ENCODE data around the gene GSAP. TPM values are rescaled to one million over a fixed set of nuclear protein-coding genes. Genes with fewer than 3 reads are reported as not detected.

Gene GSAP
- total and polyA plus RNA-seq, 9 of the 15 experiments (the other 6 are each of a cell fraction or from before 2014, with no cell fraction given): 0.13 TPM; not detected in 8

DNA sequence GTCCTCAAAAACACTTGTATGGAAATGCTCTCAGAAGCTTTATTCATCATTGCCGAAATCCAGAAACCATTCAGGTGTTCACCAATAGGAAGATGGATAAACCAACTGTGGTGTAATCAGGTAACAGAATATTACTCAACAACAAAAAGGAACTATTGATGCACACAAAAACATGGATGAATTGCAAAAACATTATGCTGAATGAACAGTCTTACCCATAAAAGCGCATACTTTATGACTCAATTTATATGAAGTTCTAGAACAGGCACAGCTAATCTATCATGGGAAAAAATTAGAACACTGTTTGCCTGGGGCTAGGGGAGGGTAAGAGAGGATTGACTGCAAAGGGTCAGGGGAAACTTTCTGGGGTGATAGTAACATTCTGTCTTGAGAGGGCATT, 26.9 kb upstream of the GSAP start (continued):
- TF ChIP-seq, protein P1, sequence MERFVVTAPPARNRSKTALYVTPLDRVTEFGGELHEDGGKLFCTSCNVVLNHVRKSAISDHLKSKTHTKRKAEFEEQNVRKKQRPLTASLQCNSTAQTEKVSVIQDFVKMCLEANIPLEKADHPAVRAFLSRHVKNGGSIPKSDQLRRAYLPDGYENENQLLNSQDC (CRISPR knock-in tag; IDR thresholded peaks at IDR 0.05): no peak
- TF ChIP-seq PCBP1 (IDR thresholded peaks at IDR 0.05; ENCODE audit: low read depth, low read length, poor library complexity, severe bottlenecking) (no peak), ETV5 (CRISPR knock-in tag; IDR thresholded peaks at IDR 0.05; ENCODE audit: low read depth) (no peak)

GRCh38 chr7:77442636-77443035, 26.5 kb upstream of the GSAP start:
- POLR2A ChIA-PET: no interaction called here
- in situ Hi-C loops (cut with MboI) (no loop called here), intact Hi-C loops (cut with micrococcal nuclease) (no loop called here)
- Histone ChIP-seq H3K27me3 (ENCODE audit: control insufficient read depth in 2 of 2, insufficient read depth in 2 of 2, low read length in 2 of 2) (peaks cover 21 to 23% of the 10 kb centered on the region in 2 experiments; a peak in 4 of 5 replicates), H2AFZ (ENCODE audit: low read depth, low read length) (no peak overlapping the region), H4K20me1 (replicated peaks; ENCODE audit: control insufficient read depth, insufficient read depth, low read length) (no peaks in the 10 kb centered on the region), H3K79me2 (ENCODE audit: control insufficient read depth, insufficient read depth, low read length) (no peaks in the 10 kb centered on the region), H3K4me1 (replicated peaks in 1 of 2; ENCODE audit: control insufficient read depth in 2 of 2, insufficient read depth in 2 of 2, low read length in 2 of 2) (no peaks in the 10 kb centered on the region), H3K36me3 (ENCODE audit: control insufficient read depth, insufficient read depth, low read length) (no peaks in the 10 kb centered on the region), H3K4me2 (ENCODE audit: insufficient read depth, low read length) (no peak overlapping the region), H3K9ac (ENCODE audit: insufficient read depth in 1 of 2, low read depth in 2 of 2, low read length in 2 of 2) (no peak overlapping the region), H3K27ac (ENCODE audit: extremely low read depth, low read depth, low read length) (no peak overlapping the region), H3K9me3 (replicated peaks; ENCODE audit: control insufficient read depth, insufficient read depth, low read depth, low read length) (no peaks in the 10 kb centered on the region), H3K4me3 (no peak overlapping the region), H3K9me1 (ENCODE audit: control insufficient read depth, insufficient read depth, low read length) (no peaks in the 10 kb centered on the region)
- WGBS (ENCODE audit: insufficient coverage, low coverage, missing lambda C conversion rate): 0% methylated on average over 2 of the region's 2 CpGs
- TF ChIP-seq ZNF780A (CRISPR knock-in tag; IDR thresholded peaks at IDR 0.05) (no peak), IFI16 (CRISPR knock-in tag; IDR thresholded peaks at IDR 0.05) (no peak), NR2F6 (CRISPR knock-in tag; IDR thresholded peaks at IDR 0.05) (no peak), ASH1L (IDR thresholded peaks at IDR 0.05; ENCODE audit: borderline replicate concordance, low read depth, partially characterized antibody) (no peak), TCF7 (IDR thresholded peaks at IDR 0.05; ENCODE audit: borderline replicate concordance) (no peak)
- TF ChIP-seq, protein P2, sequence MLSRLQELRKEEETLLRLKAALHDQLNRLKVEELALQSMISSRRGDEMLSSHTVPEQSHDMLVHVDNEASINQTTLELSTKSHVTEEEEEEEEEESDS (CRISPR knock-in tag; IDR thresholded peaks at IDR 0.05): no peak
- TF ChIP-seq, protein P3, sequence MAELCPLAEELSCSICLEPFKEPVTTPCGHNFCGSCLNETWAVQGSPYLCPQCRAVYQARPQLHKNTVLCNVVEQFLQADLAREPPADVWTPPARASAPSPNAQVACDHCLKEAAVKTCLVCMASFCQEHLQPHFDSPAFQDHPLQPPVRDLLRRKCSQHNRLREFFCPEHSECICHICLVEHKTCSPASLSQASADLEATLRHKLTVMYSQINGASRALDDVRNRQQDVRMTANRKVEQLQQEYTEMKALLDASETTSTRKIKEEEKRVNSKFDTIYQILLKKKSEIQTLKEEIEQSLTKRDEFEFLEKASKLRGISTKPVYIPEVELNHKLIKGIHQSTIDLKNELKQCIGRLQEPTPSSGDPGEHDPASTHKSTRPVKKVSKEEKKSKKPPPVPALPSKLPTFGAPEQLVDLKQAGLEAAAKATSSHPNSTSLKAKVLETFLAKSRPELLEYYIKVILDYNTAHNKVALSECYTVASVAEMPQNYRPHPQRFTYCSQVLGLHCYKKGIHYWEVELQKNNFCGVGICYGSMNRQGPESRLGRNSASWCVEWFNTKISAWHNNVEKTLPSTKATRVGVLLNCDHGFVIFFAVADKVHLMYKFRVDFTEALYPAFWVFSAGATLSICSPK (IDR thresholded peaks at IDR 0.05; ENCODE audit: borderline replicate concordance): no peak
- BruUV-seq (replicated peaks): no TSS peak
- CTCF ChIA-PET (ENCODE audit: low intra/inter-chr PET ratio): no interaction called here
- no peak for ATAC-seq
- DNase-seq (ENCODE audit: extremely low read depth in 1 of 4, low spot score in 3 of 4): no peak
- no peak for FAIRE-seq
